ENCODE data around the gene ENTHD1. TPM values are rescaled to one million over a fixed set of nuclear protein-coding genes. Genes with fewer than 3 reads are reported as not detected.

ENTHD1 gene
- total and polyA plus RNA-seq, 9 of the 15 experiments (the other 6 are each of a cell fraction or from before 2014, with no cell fraction given): 0.13 to 0.98 (median 0.35) TPM

DNA sequence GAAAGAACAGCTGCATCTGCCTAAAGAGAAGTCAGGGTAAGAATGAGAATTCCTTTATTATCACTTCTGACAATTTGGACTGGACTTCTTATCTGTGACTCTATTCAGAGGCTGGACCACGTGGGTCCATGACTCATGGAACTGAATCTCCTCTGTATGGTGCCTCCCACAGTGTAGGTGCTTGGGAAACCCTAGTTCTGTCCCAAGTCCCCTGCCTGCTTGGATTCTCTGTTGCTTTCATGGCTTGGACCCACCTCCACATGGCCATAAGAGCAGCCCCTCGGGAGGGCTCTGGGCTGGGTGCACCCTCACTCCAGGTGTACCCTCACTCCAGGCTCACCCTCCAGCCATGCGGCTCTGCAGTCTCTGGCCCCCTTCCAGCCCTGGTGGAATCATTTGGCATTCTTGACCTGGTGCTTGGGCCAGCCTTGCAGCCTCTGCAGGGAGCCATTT is 169.6 kb downstream of the ENTHD1 start (continued):
- TF ChIP-seq TOE1 (IDR thresholded peaks at IDR 0.05; ENCODE audit: borderline replicate concordance): no peak
- TF ChIP-seq TOE1 (CRISPR knock-in tag; IDR thresholded peaks at IDR 0.05; ENCODE audit: borderline replicate concordance, low read depth): no peak
- TF ChIP-seq, protein P1, sequence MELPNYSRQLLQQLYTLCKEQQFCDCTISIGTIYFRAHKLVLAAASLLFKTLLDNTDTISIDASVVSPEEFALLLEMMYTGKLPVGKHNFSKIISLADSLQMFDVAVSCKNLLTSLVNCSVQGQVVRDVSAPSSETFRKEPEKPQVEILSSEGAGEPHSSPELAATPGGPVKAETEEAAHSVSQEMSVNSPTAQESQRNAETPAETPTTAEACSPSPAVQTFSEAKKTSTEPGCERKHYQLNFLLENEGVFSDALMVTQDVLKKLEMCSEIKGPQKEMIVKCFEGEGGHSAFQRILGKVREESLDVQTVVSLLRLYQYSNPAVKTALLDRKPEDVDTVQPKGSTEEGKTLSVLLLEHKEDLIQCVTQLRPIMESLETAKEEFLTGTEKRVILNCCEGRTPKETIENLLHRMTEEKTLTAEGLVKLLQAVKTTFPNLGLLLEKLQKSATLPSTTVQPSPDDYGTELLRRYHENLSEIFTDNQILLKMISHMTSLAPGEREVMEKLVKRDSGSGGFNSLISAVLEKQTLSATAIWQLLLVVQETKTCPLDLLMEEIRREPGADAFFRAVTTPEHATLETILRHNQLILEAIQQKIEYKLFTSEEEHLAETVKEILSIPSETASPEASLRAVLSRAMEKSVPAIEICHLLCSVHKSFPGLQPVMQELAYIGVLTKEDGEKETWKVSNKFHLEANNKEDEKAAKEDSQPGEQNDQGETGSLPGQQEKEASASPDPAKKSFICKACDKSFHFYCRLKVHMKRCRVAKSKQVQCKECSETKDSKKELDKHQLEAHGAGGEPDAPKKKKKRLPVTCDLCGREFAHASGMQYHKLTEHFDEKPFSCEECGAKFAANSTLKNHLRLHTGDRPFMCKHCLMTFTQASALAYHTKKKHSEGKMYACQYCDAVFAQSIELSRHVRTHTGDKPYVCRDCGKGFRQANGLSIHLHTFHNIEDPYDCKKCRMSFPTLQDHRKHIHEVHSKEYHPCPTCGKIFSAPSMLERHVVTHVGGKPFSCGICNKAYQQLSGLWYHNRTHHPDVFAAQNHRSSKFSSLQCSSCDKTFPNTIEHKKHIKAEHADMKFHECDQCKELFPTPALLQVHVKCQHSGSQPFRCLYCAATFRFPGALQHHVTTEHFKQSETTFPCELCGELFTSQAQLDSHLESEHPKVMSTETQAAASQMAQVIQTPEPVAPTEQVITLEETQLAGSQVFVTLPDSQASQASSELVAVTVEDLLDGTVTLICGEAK (IDR thresholded peaks at IDR 0.05): no peak
- TF ChIP-seq, protein P1 (CRISPR knock-in tag; IDR thresholded peaks at IDR 0.05): no peak
- TF ChIP-seq ZNF133 (CRISPR knock-in tag; IDR thresholded peaks at IDR 0.05): no peak
- TF ChIP-seq PHB (CRISPR knock-in tag; IDR thresholded peaks at IDR 0.05): no peak
- TF ChIP-seq JUND (IDR thresholded peaks at IDR 0.05; ENCODE audit: borderline replicate concordance, low read depth, low read length): peak; percentile 97
- peak; percentile 96 for TF ChIP-seq JUND (tag; IDR thresholded peaks at IDR 0.05; ENCODE audit: borderline replicate concordance, low read depth, low read length)
- 0 out of 2 replicates have a peak, but pooled peaks have one; percentile 37 for TF ChIP-seq ZNF584 (CRISPR knock-in tag; IDR thresholded peaks at IDR 0.05; ENCODE audit: low read depth)
- peak in 1 of 2 experiments; percentile 50; a peak in 1 of 4 replicates for TF ChIP-seq TBL1XR1 (IDR thresholded peaks at IDR 0.05; ENCODE audit: low read length in 2 of 2)
- TF ChIP-seq POLR2H (tag; IDR thresholded peaks at IDR 0.05; ENCODE audit: low read depth): no peak
- TF ChIP-seq TFAP4 (CRISPR knock-in tag; IDR thresholded peaks at IDR 0.05; ENCODE audit: borderline replicate concordance): 0 out of 2 replicates have a peak, but pooled peaks have one; percentile 9
- TF ChIP-seq ZNF639 (CRISPR knock-in tag; conservative IDR thresholded peaks at IDR 0.05 in 1 of 2, IDR thresholded peaks at IDR 0.05 in 1 of 2): peak in 1 of 2 experiments; percentile 59; a peak in 1 of 4 replicates
- TF ChIP-seq ZNF778 (CRISPR knock-in tag; IDR thresholded peaks at IDR 0.05): no peak
- no peak for TF ChIP-seq ASH1L (IDR thresholded peaks at IDR 0.05; ENCODE audit: borderline replicate concordance, low read depth, partially characterized antibody)
- 0 out of 2 replicates have a peak, but pooled peaks have one; percentile 28 for TF ChIP-seq CREM (IDR thresholded peaks at IDR 0.05; ENCODE audit: low read depth)
- peak; percentile 38; the same call in 1 of the 2 replicates for TF ChIP-seq STAT5A (IDR thresholded peaks at IDR 0.05; ENCODE audit: borderline replicate concordance, low read length)

Data from K562 (cell line).